Astrocyte (in vitro differentiated cells and primary cell): ENCODE measurements around the gene TAF3. TPM values are rescaled to one million over a fixed set of nuclear protein-coding genes. Genes with fewer than 3 reads are reported as not detected.

ENCODE experiments used
- DNase-seq: peaks from one replicate; pipeline ENCODE4 v3.0.0-alpha.2; 2010; ENCODE audit warnings: low read depth
- FAIRE-seq: peaks from 2 replicates; lab custom pipeline; 2011; peaks lifted over from hg19 to GRCh38; lab: Jason Lieb, UNC
- H2AFZ ChIP-seq: 2 replicates; pipeline ENCODE4 v1.6.0; 2012; ENCODE audit warnings: low read depth, low read length, inconsistent platforms
- H3K27ac ChIP-seq: 2 replicates; pipeline ENCODE4 v1.5.1; 2011; ENCODE audit warnings: low read depth, low read length, inconsistent platforms
- H3K27me3 ChIP-seq: 2 replicates; pipeline ENCODE4 v1.6.0; 2011; ENCODE audit warnings: low read length, inconsistent platforms; ENCODE audit not compliant: insufficient read depth
- H3K36me3 ChIP-seq: 2 replicates; pipeline ENCODE4 v1.5.1; 2011; ENCODE audit warnings: low read length, inconsistent platforms; ENCODE audit not compliant: insufficient read depth
- H3K4me1 ChIP-seq: 2 replicates; pipeline ENCODE4 v1.5.1; 2011; ENCODE audit warnings: low read length, inconsistent platforms; ENCODE audit not compliant: insufficient read depth
- H3K4me2 ChIP-seq: 2 replicates; pipeline ENCODE4 v1.6.0; 2012; ENCODE audit warnings: low read length, inconsistent platforms
- H3K4me3 ChIP-seq: 2 replicates; pipeline ENCODE4 v1.5.1; 2011; ENCODE audit warnings: low read depth, mild to moderate bottlenecking, low read length, inconsistent platforms; ENCODE audit not compliant: insufficient read depth
- H3K79me2 ChIP-seq: 2 replicates; pipeline ENCODE4 v1.6.0; 2012; ENCODE audit warnings: mild to moderate bottlenecking, low read length, inconsistent platforms; ENCODE audit not compliant: insufficient read depth
- H3K9ac ChIP-seq: 2 replicates; pipeline ENCODE4 v1.6.0; 2012; ENCODE audit warnings: mild to moderate bottlenecking, low read length, inconsistent platforms
- H3K9me3 ChIP-seq: 2 replicates; pipeline ENCODE4 v1.5.1; 2012; ENCODE audit warnings: low read depth, mild to moderate bottlenecking, low read length, inconsistent platforms; ENCODE audit not compliant: insufficient read depth
- H4K20me1 ChIP-seq: 2 replicates; pipeline ENCODE4 v1.6.0; 2012; ENCODE audit warnings: low read length, inconsistent platforms; ENCODE audit not compliant: insufficient read depth
- H3K27ac Mint-ChIP-seq: one replicate; pipeline ENCODE4 v1.8.0; 2021; ENCODE audit warnings: mild to moderate bottlenecking, mixed read lengths; ENCODE audit not compliant: unreplicated experiment
- H3K27me3 Mint-ChIP-seq: one replicate; pipeline ENCODE4 v1.8.0; 2021; ENCODE audit warnings: low read depth, mixed read lengths; ENCODE audit not compliant: unreplicated experiment
- H3K36me3 Mint-ChIP-seq: one replicate; pipeline ENCODE4 v1.8.0; 2021; ENCODE audit warnings: low read depth, mixed read lengths; ENCODE audit not compliant: unreplicated experiment
- H3K4me1 Mint-ChIP-seq: one replicate; pipeline ENCODE4 v1.8.0; 2021; ENCODE audit warnings: low read depth, mixed read lengths; ENCODE audit not compliant: unreplicated experiment
- H3K4me3 Mint-ChIP-seq: one replicate; pipeline ENCODE4 v1.8.0; 2021; ENCODE audit warnings: mild to moderate bottlenecking, moderate library complexity, mixed read lengths; ENCODE audit not compliant: unreplicated experiment
- H3K9me3 Mint-ChIP-seq: one replicate; pipeline ENCODE4 v1.8.0; 2021; ENCODE audit warnings: mild to moderate bottlenecking, mixed read lengths; ENCODE audit not compliant: unreplicated experiment
- CTCF ChIP-seq: IDR thresholded peaks from 2 replicates; pipeline ENCODE4 v1.5.1; 2011; ENCODE audit warnings: low read depth, mild to moderate bottlenecking, inconsistent platforms, low read length, moderate library complexity; ENCODE audit not compliant: insufficient read depth
- EZH2 ChIP-seq: IDR thresholded peaks from 2 replicates; pipeline ENCODE4 v1.6.1; 2012; ENCODE audit warnings: mild to moderate bottlenecking, low read length, inconsistent platforms; ENCODE audit not compliant: insufficient read depth
- total RNA-seq: library from RNA; stranded (reverse); gene quantifications from 2 replicates; pipeline ENCODE4 v1.2.1, GENCODE V29; 2021

TAF3 gene
- total RNA-seq, 1 donor from 2014 or later: 10.2 TPM

- H3K36me3 Mint-ChIP-seq: peaks cover 2% of the 10 kb centered on the region
- FAIRE-seq: no peak
- H4K20me1 ChIP-seq: peaks cover 78% of the 10 kb centered on the region
- H3K9me3 Mint-ChIP-seq: no peaks in the 10 kb centered on the region
- no peak for DNase-seq
- peaks cover 30% of the 10 kb centered on the region for H3K4me1 Mint-ChIP-seq
- TF ChIP-seq EZH2: no peak
- no peak for TF ChIP-seq CTCF
- H3K4me2 ChIP-seq: peak overlapping the region; percentile 97
- H3K4me3 ChIP-seq: peak overlapping the region; percentile 100
- peaks cover 100% of the 10 kb centered on the region for H3K79me2 ChIP-seq
- H2AFZ ChIP-seq: peak overlapping the region; percentile 99
- H3K9ac ChIP-seq: peak overlapping the region; percentile 100
- no peaks in the 10 kb centered on the region for H3K9me3 ChIP-seq
- H3K27me3 ChIP-seq: no peaks in the 10 kb centered on the region
- no peak overlapping the region for H3K4me3 Mint-ChIP-seq
- H3K36me3 ChIP-seq: no peaks in the 10 kb centered on the region
- peak overlapping the region; percentile 90 for H3K27ac ChIP-seq
- no peaks in the 10 kb centered on the region for H3K27me3 Mint-ChIP-seq
- peaks cover 33% of the 10 kb centered on the region for H3K4me1 ChIP-seq
- H3K27ac Mint-ChIP-seq: no peak overlapping the region
Measured at GRCh38 chr10:7788639-7789286, 29.5 kb upstream of the TAF3 start.

GRCh38 chr10:7789390-7789789 lies 28.9 kb upstream of the TAF3 start:
- no peaks in the 10 kb centered on the region for H3K9me3 ChIP-seq
- Mint-ChIP-seq H3K27ac (no peak overlapping the region), H3K4me3 (no peak overlapping the region), H3K9me3 (no peaks in the 10 kb centered on the region), H3K36me3 (peaks cover 2% of the 10 kb centered on the region), H3K4me1 (peaks cover 34% of the 10 kb centered on the region), H3K27me3 (no peaks in the 10 kb centered on the region)
- no peaks in the 10 kb centered on the region for H3K27me3 ChIP-seq
- H2AFZ ChIP-seq: no peak overlapping the region
- FAIRE-seq (no peak), DNase-seq (peak; percentile 38)
- TF ChIP-seq EZH2: no peak
- no peak for TF ChIP-seq CTCF
- peak overlapping the region; percentile 97 for H3K4me2 ChIP-seq
- H4K20me1 ChIP-seq: peaks cover 78% of the 10 kb centered on the region
- H3K27ac ChIP-seq: peak overlapping the region; percentile 90
- H3K4me3 ChIP-seq: peak overlapping the region; percentile 100
- H3K36me3 ChIP-seq: no peaks in the 10 kb centered on the region
- peak overlapping the region; percentile 100 for H3K9ac ChIP-seq
- peaks cover 100% of the 10 kb centered on the region for H3K79me2 ChIP-seq
- peaks cover 33% of the 10 kb centered on the region for H3K4me1 ChIP-seq

GRCh38 chr10:7792541-7792940 lies 25.8 kb upstream of the TAF3 start:
- FAIRE-seq: no peak
- peak overlapping the region; percentile 3 for H3K27ac Mint-ChIP-seq

More at GRCh38 chr10:7792541-7792940, 25.8 kb upstream of the TAF3 start:
- Histone ChIP-seq H3K9me3 (no peaks in the 10 kb centered on the region), H4K20me1 (peaks cover 58% of the 10 kb centered on the region), H3K4me3 (no peak overlapping the region), H3K27ac (no peak overlapping the region), H3K9ac (no peak overlapping the region), H3K4me2 (peak overlapping the region; percentile 24), H2AFZ (no peak overlapping the region), H3K27me3 (no peaks in the 10 kb centered on the region), H3K36me3 (peaks cover 5% of the 10 kb centered on the region), H3K79me2 (peaks cover 94% of the 10 kb centered on the region), H3K4me1 (peaks cover 43% of the 10 kb centered on the region)
- Mint-ChIP-seq H3K4me3 (no peak overlapping the region), H3K9me3 (no peaks in the 10 kb centered on the region), H3K36me3 (no peaks in the 10 kb centered on the region), H3K4me1 (peaks cover 49% of the 10 kb centered on the region), H3K27me3 (no peaks in the 10 kb centered on the region)
- no peak for TF ChIP-seq CTCF
- no peak for TF ChIP-seq EZH2
- no peak for DNase-seq
